ENCODE results near the gene TRMU.

Gene TRMU

DNA sequence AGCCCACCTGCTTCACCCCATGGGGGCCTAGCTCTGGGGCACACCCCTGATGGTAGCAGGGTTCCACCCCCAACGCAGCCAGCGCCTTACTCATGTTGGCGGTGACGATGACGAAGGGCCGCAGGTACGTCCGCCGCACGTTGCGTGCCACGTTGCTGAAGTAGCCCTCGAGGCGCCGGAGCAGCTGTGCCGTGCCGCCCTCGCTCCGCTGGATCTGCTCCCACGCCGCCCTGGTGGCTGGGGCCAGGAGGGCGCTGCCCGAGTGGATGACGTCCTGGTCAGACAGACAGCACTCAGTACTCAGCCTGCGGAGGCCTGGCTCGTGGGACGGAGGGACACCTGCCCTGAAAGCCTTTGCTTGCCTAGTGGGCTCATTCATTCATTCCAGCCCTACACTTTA, 50.8 kb downstream of the TRMU start:
- no peak for DNase-seq (ENCODE audit: extremely low read depth, low read depth)
- TF ChIP-seq, protein P1, sequence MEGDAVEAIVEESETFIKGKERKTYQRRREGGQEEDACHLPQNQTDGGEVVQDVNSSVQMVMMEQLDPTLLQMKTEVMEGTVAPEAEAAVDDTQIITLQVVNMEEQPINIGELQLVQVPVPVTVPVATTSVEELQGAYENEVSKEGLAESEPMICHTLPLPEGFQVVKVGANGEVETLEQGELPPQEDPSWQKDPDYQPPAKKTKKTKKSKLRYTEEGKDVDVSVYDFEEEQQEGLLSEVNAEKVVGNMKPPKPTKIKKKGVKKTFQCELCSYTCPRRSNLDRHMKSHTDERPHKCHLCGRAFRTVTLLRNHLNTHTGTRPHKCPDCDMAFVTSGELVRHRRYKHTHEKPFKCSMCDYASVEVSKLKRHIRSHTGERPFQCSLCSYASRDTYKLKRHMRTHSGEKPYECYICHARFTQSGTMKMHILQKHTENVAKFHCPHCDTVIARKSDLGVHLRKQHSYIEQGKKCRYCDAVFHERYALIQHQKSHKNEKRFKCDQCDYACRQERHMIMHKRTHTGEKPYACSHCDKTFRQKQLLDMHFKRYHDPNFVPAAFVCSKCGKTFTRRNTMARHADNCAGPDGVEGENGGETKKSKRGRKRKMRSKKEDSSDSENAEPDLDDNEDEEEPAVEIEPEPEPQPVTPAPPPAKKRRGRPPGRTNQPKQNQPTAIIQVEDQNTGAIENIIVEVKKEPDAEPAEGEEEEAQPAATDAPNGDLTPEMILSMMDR (IDR thresholded peaks at IDR 0.05; ENCODE audit: low read depth, low read length) = no peak

DNA sequence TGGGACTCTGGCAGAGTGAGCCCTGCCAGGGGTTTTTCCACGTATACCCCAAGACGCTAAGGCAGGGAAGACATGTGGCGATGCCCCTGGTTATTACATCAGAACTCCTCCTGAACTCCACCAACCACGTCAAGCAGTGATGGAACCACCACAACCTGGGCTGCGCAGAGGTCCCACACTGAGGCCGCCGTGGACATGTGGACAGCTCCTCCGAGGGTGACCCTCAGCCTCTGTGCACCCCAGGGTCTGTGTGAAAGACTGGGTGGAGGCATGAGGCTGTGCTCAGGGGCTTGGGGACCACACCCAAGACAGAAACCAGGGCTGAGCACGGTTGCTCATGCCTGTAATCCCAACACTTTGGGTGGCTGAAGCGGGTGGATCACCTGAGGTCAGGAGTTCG, 52.2 kb downstream of the TRMU start:
- TF ChIP-seq, protein P1 (IDR thresholded peaks at IDR 0.05; ENCODE audit: low read depth, low read length) = no peak
- no peak for DNase-seq (ENCODE audit: extremely low read depth, low read depth)

DNA sequence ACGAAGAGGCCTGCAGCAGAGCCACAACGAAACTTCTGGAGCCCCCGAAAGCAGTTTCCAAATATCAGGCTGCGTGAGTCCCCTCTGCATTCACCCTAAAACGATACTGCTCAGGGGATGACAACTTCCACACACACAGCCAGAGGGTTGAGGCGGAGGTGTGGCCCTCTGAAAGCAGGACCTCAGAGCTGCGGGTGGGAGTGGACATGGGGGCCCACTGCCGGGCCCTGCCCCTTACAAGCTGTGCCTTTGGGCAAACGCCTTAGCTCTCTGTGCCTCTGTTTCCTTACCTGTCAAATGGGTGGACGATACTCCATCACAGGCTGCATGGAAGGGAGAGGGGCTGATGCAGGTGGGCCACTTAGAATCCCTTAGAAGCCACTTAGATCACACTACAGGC, 53.1 kb downstream of the TRMU start:
- TF ChIP-seq, protein P1 (IDR thresholded peaks at IDR 0.05; ENCODE audit: low read depth, low read length) = no peak
- no peak for DNase-seq (ENCODE audit: extremely low read depth, low read depth)

DNA sequence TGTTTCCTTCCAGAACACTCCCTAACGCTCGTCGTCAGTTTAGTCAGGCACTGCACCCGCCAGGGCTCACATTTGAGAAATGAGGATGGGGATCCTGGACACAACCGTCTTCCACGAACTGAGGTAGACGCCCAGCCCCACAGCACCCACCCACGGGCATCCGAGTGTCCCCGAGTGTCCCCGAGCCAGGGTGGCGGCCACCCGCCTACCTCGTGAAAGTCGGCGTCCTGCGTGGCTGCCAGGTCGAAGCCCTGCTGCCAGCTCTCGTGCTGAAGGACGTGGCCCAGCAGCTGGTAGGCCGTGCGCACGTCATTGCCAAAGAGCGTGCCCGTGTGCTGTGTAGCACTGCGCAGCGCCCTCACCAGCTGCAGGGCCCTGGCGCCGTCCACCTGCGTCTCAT, 53.6 kb downstream of the TRMU start:
- TF ChIP-seq, protein P1 (IDR thresholded peaks at IDR 0.05; ENCODE audit: low read depth, low read length) = no peak
- no peak for DNase-seq (ENCODE audit: extremely low read depth, low read depth)

DNA sequence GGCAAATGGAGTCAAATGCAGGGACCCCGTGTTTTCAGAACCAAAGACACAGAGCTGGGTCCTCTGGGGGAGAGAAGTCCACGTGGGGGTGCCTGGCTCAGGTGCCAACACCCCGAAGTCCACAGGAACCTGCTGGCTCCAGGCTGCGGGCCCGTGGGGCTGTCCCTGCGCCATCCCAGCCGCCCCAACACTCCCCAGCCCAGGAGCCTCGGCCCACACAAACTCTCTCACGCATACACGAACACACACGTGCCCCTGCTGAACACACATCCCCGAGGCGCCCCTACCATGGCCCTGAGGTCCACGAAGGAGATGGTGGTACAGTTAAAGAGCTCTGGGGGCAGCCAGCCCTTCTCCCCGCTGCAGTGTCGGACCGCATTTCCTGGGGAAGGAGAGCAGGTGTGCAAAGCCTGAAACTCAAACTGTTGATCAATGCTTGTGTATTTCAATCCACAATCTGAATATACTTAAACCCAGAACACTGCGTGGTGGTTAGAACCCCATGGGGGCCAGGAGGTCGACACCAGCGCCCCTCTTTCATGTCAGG, 54.7 kb downstream of the TRMU start:
- no peak for DNase-seq (ENCODE audit: extremely low read depth, low read depth)

DNA sequence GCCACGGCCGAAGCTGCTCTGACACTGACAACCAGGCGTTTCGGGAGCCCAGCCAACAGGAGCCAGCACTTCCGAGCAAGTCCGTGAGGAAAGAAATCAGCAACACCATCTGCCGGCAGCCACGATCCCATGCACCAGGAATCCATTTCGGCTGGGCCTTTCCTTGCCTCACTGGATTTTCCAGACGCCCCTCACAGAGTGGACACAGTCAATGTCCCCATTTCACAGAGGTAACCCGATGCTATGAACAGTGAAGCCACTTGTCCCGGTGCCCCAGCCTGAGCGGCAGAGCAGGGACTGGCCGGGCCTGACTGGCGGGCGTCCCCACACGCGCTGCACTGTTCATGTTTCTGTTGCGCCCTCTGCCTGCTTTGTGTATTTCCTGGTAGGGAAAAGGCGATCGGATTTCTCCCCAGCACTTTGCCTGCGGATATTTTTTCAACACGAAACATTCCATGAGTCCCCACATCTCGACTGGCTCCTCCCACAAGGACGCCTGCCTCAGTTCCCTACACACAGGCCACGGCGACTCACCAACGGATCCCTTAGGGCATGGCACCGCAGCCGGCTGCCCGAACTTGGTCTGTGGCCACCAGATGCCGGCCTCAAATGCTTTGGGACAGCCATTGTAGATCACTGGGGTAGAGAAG, 55.3 kb downstream of the TRMU start:
- TF ChIP-seq, protein P1 (IDR thresholded peaks at IDR 0.05; ENCODE audit: low read depth, low read length) = peak; percentile 67
- peak; percentile 56 for DNase-seq (ENCODE audit: extremely low read depth, low read depth)

More for the DNA sequence above, 54.7 kb downstream of the TRMU start:
- TF ChIP-seq, protein P1 (IDR thresholded peaks at IDR 0.05; ENCODE audit: low read depth, low read length) = no peak

DNA sequence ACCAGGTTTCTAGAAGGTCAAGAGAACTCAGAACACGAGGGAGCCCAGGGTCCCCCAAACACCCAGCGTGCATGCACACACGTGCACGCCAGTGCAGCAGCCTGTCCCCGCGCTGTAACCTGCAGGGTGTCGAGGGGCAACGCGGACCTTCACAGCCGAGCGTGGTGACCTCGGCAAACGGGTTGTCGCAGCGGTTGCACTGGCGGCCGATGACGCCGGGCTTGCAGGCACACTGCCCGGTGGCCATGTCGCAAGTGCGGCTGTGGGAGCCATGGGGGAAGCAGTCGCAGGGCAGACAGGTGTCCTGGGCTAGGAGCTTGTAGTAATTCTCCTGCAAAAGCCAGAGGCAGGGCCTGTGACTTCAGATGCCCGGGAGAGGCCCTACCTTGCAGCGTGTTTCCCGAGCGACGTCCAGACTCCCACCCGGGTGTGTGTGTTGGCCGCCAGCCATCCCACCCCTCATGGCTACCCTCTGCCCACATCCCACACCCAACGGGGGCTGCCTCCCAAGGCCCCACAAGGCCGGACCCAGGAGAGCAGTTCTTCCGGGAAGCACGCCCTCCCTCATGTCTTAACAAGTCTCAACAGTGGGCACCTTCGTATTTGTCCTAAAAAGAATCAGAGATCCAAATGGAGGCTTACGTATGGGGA, 56.1 kb downstream of the TRMU start:
- TF ChIP-seq, protein P1 (IDR thresholded peaks at IDR 0.05; ENCODE audit: low read depth, low read length) = no peak

More for the DNA sequence above, 56.1 kb downstream of the TRMU start:
- DNase-seq (ENCODE audit: extremely low read depth, low read depth) = no peak
